Body of pancreas (tissue), 4 donors: Measurements from ENCODE around the gene TLNRD1.

Experiments
- POLR2A ChIP-seq, 3 donors: fragments of 450-650 bp; IDR thresholded peaks; one replicate each; pipeline ENCODE4 v1.6.1; 2016; ENCODE audit warnings: antibody characterized with exemption in 3 of 3, mild to moderate bottlenecking in 2 of 3
- TF ChIP-seq, protein P1 (sequence below), 7 experiments: fragments of 450-650 bp in 4 of 7; fragments of 200-600 bp in 3 of 7; sonication (generic) in 3 of 7; IDR thresholded peaks; one replicate each; pipeline ENCODE4 v1.5.1; 2016 to 2019; ENCODE audit warnings: antibody characterized with exemption in 7 of 7

GRCh38 chr15:80990955-80991354 lies 9.8 kb upstream of the TLNRD1 start:
- TF ChIP-seq, protein P1, sequence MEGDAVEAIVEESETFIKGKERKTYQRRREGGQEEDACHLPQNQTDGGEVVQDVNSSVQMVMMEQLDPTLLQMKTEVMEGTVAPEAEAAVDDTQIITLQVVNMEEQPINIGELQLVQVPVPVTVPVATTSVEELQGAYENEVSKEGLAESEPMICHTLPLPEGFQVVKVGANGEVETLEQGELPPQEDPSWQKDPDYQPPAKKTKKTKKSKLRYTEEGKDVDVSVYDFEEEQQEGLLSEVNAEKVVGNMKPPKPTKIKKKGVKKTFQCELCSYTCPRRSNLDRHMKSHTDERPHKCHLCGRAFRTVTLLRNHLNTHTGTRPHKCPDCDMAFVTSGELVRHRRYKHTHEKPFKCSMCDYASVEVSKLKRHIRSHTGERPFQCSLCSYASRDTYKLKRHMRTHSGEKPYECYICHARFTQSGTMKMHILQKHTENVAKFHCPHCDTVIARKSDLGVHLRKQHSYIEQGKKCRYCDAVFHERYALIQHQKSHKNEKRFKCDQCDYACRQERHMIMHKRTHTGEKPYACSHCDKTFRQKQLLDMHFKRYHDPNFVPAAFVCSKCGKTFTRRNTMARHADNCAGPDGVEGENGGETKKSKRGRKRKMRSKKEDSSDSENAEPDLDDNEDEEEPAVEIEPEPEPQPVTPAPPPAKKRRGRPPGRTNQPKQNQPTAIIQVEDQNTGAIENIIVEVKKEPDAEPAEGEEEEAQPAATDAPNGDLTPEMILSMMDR (IDR thresholded peaks at IDR 0.05) = no peak
- no peak for TF ChIP-seq POLR2A (IDR thresholded peaks at IDR 0.05)
